ENCODE measurements around the gene CRIP3.
A peak's percentile ranks its signal among the peaks of the same experiment; 100 is the strongest.
"Not testable (repeated sequence)": the region's sequence is repeated elsewhere in the genome, so short reads cannot be mapped to it uniquely, and the experiment has no call there.

CRIP3 gene

DNA sequence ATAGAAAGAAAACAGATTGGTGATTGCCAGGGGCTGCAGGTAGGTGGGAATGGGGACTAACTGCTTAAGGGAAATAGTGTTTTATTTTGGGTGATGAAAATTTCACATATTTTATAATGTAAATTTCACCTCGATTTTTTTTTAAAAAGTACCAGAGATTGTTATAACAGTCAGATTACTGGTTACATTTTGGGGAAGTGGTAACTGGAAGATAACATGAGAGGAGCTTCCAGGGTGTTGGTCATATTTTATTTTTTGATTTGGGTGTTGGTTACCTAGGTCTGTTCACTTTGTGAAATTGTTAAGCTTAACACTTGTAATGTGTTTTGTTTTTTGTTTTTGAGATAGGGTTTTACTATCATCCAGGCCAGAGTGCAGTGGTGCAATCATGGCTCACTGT lies 17.2 kb upstream of the CRIP3 start:
- peaks cover 6% of the 10 kb centered on the region for H3K36me3 Mint-ChIP-seq (ENCODE audit: low read depth)
- H3K9me3 Mint-ChIP-seq = no peaks in the 10 kb centered on the region
- H3K27ac Mint-ChIP-seq = no peak overlapping the region
- no peak overlapping the region for H3K4me3 Mint-ChIP-seq
- H3K4me1 Mint-ChIP-seq (ENCODE audit: low read depth) = peaks cover 13% of the 10 kb centered on the region
- no peaks in the 10 kb centered on the region for H3K27me3 Mint-ChIP-seq
- intact Hi-C loops (cut with micrococcal nuclease) = no loop called here

- Mint-ChIP-seq H3K27ac (no peak overlapping the region), H3K4me1 (ENCODE audit: low read depth) (peaks cover 27% of the 10 kb centered on the region)
These were observed 9.4 kb upstream of the CRIP3 start for GRCh38 chr6:43318011-43318410.

DNA sequence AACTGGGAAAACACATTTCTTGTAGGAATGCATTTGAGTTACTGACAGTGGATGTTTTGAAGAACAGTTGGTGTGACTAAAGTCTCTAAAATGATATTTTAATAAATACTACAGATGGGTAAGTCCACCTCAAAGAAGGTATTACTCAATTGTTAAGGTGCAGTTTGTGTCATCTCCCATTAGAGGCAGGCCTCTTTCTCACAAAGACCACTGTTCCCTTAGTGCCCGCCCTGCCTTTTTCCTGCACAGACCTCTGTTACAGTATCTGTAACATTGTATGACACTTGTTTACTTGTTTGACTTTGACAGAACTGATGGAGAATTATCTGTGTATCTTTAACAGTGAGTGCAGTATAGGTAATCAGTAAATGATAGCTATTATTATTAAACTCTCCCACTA lies 5.2 kb upstream of the CRIP3 start:
- no peaks in the 10 kb centered on the region for H3K36me3 Mint-ChIP-seq (ENCODE audit: low read depth)
- H3K4me1 Mint-ChIP-seq (ENCODE audit: low read depth) = peaks cover 43% of the 10 kb centered on the region

More at GRCh38 chr6:43318011-43318410, 9.4 kb upstream of the CRIP3 start:
- H3K27me3 Mint-ChIP-seq = no peaks in the 10 kb centered on the region
- intact Hi-C loops (cut with micrococcal nuclease) = no loop called here
- no peak overlapping the region for H3K4me3 Mint-ChIP-seq
- H3K9me3 Mint-ChIP-seq = no peaks in the 10 kb centered on the region
- no peaks in the 10 kb centered on the region for H3K36me3 Mint-ChIP-seq (ENCODE audit: low read depth)

GRCh38 chr6:43311666-43312065 lies 3.0 kb upstream of the CRIP3 start:
- H3K9me3 Mint-ChIP-seq = no peaks in the 10 kb centered on the region
- H3K36me3 Mint-ChIP-seq (ENCODE audit: low read depth) = no peaks in the 10 kb centered on the region
- peaks cover 14% of the 10 kb centered on the region for H3K27me3 Mint-ChIP-seq
- no peak overlapping the region for H3K27ac Mint-ChIP-seq
- no peak overlapping the region for H3K4me3 Mint-ChIP-seq
- intact Hi-C loops (cut with micrococcal nuclease) = no loop called here
- peaks cover 48% of the 10 kb centered on the region for H3K4me1 Mint-ChIP-seq (ENCODE audit: low read depth)

More for the DNA sequence above, 5.2 kb upstream of the CRIP3 start:
- Mint-ChIP-seq H3K4me3 (no peak overlapping the region), H3K9me3 (no peaks in the 10 kb centered on the region), H3K27ac (no peak overlapping the region), H3K27me3 (peaks cover under 1% of the 10 kb centered on the region)
- intact Hi-C loops (cut with micrococcal nuclease) = no loop called here

- intact Hi-C loops (cut with micrococcal nuclease) = no loop called here
- peaks cover 43% of the 10 kb centered on the region for H3K4me1 Mint-ChIP-seq (ENCODE audit: low read depth)
- H3K27ac Mint-ChIP-seq = no peak overlapping the region
- no peaks in the 10 kb centered on the region for H3K9me3 Mint-ChIP-seq
- H3K4me3 Mint-ChIP-seq = no peak overlapping the region
- H3K36me3 Mint-ChIP-seq (ENCODE audit: low read depth) = no peaks in the 10 kb centered on the region
- H3K27me3 Mint-ChIP-seq = peaks cover 15% of the 10 kb centered on the region
These were observed 2.0 kb upstream of the CRIP3 start for GRCh38 chr6:43310624-43311023.

- peaks cover 43% of the 10 kb centered on the region for H3K4me1 Mint-ChIP-seq (ENCODE audit: low read depth)
- H3K36me3 Mint-ChIP-seq (ENCODE audit: low read depth) = no peaks in the 10 kb centered on the region
- no peak overlapping the region for H3K27ac Mint-ChIP-seq
- no peaks in the 10 kb centered on the region for H3K9me3 Mint-ChIP-seq
- H3K4me3 Mint-ChIP-seq = no peak overlapping the region
- peaks cover 15% of the 10 kb centered on the region for H3K27me3 Mint-ChIP-seq
- intact Hi-C loops (cut with micrococcal nuclease) = no loop called here
These were observed 1.5 kb upstream of the CRIP3 start for GRCh38 chr6:43310134-43310533.

GRCh38 chr6:43308990-43309477 lies 408 bp upstream of the CRIP3 start:
- H3K36me3 Mint-ChIP-seq (ENCODE audit: low read depth) = no peaks in the 10 kb centered on the region
- intact Hi-C loops (cut with micrococcal nuclease) = no loop called here
- H3K9me3 Mint-ChIP-seq = no peaks in the 10 kb centered on the region
- peak overlapping the region; percentile 69 for H3K4me3 Mint-ChIP-seq
- peaks cover 15% of the 10 kb centered on the region for H3K27me3 Mint-ChIP-seq
- H3K4me1 Mint-ChIP-seq (ENCODE audit: low read depth) = peaks cover 40% of the 10 kb centered on the region
- no peak overlapping the region for H3K27ac Mint-ChIP-seq

- intact Hi-C loops (cut with micrococcal nuclease) = no loop called here
- H3K27ac Mint-ChIP-seq = no peak overlapping the region
- H3K36me3 Mint-ChIP-seq (ENCODE audit: low read depth) = no peaks in the 10 kb centered on the region
- peaks cover 15% of the 10 kb centered on the region for H3K27me3 Mint-ChIP-seq
- no peaks in the 10 kb centered on the region for H3K9me3 Mint-ChIP-seq
- peaks cover 28% of the 10 kb centered on the region for H3K4me1 Mint-ChIP-seq (ENCODE audit: low read depth)
- H3K4me3 Mint-ChIP-seq = no peak overlapping the region
These were observed 1.1 kb downstream of the CRIP3 start for GRCh38 chr6:43307451-43308100.

DNA sequence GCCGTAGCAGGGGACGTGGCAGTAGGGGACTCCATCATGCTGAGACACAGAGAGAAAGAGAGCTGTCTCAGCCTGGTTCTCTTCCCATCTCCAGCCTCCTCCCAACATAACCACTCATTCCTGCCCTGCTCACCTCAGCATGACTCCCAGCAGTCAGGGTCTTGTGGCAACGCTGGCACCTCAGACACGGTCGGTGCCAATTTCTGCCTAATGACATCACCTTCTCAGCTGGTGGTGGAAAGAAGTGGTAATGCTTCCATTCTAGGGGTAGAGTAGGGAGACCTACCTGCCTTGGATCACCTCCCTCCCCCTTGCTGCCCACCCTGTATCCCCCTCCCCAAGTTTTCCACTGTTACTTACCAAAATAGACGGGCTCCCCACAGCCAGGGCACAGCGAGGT lies 2.5 kb downstream of the CRIP3 start:
- Mint-ChIP-seq H3K4me3 (no peak overlapping the region), H3K27ac (no peak overlapping the region), H3K27me3 (peaks cover 18% of the 10 kb centered on the region), H3K9me3 (no peaks in the 10 kb centered on the region), H3K36me3 (ENCODE audit: low read depth) (no peaks in the 10 kb centered on the region), H3K4me1 (ENCODE audit: low read depth) (peaks cover 18% of the 10 kb centered on the region)
- intact Hi-C loops (cut with micrococcal nuclease) = no loop called here

DNA sequence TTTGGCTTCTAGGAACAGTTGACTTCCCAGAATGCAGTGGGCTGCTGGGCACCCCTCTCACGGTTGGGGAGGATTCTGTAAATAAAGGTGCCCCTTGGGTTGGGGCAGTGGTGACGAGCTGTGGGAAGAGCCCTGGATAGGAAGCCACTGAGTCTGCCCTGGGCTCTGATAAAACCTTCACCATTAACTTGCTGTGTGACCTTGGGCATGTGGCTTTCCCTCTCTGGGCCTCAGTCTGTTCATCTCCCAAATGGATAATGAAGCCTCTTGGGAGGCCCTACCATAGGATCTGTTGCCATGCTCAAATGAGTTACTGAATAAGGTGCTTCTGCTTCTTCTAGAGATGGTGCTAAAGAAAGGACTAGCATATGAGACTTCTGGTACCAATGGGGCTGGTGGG lies 3.7 kb downstream of the CRIP3 start:
- Mint-ChIP-seq H3K36me3 (ENCODE audit: low read depth) (no peaks in the 10 kb centered on the region), H3K4me3 (no peak overlapping the region), H3K27ac (no peak overlapping the region), H3K27me3 (peaks cover 24% of the 10 kb centered on the region), H3K4me1 (ENCODE audit: low read depth) (peaks cover 18% of the 10 kb centered on the region), H3K9me3 (no peaks in the 10 kb centered on the region)
- intact Hi-C loops (cut with micrococcal nuclease) = no loop called here

GRCh38 chr6:43304361-43304760 lies 4.3 kb downstream of the CRIP3 start:
- H3K27me3 Mint-ChIP-seq = peaks cover 27% of the 10 kb centered on the region
- no peaks in the 10 kb centered on the region for H3K36me3 Mint-ChIP-seq (ENCODE audit: low read depth)
- peaks cover 20% of the 10 kb centered on the region for H3K4me1 Mint-ChIP-seq (ENCODE audit: low read depth)
- no peak overlapping the region for H3K27ac Mint-ChIP-seq
- no peak overlapping the region for H3K4me3 Mint-ChIP-seq
- no peaks in the 10 kb centered on the region for H3K9me3 Mint-ChIP-seq
- intact Hi-C loops (cut with micrococcal nuclease) = no loop called here

- peaks cover 30% of the 10 kb centered on the region for H3K27me3 Mint-ChIP-seq
- H3K9me3 Mint-ChIP-seq = no peaks in the 10 kb centered on the region
- intact Hi-C loops (cut with micrococcal nuclease) = no loop called here
- H3K4me1 Mint-ChIP-seq (ENCODE audit: low read depth) = peaks cover 18% of the 10 kb centered on the region
- no peaks in the 10 kb centered on the region for H3K36me3 Mint-ChIP-seq (ENCODE audit: low read depth)
- no peak overlapping the region for H3K4me3 Mint-ChIP-seq
- H3K27ac Mint-ChIP-seq = no peak overlapping the region
These were observed 4.8 kb downstream of the CRIP3 start for GRCh38 chr6:43303751-43304331.

- H3K4me3 Mint-ChIP-seq; intact Hi-C loops (cut with micrococcal nuclease); H3K4me1 Mint-ChIP-seq (ENCODE audit: low read depth); H3K27ac Mint-ChIP-seq; H3K9me3 Mint-ChIP-seq; H3K36me3 Mint-ChIP-seq (ENCODE audit: low read depth): not testable (repeated sequence)
- H3K27me3 Mint-ChIP-seq = peaks cover 24% of the 10 kb centered on the region
These were observed 5.6 kb downstream of the CRIP3 start for GRCh38 chr6:43303006-43303405.

GRCh38 chr6:43302126-43302525 lies 6.5 kb downstream of the CRIP3 start:
- Mint-ChIP-seq H3K27me3 (peaks cover 20% of the 10 kb centered on the region), H3K27ac (no peak overlapping the region), H3K36me3 (ENCODE audit: low read depth) (no peaks in the 10 kb centered on the region), H3K9me3 (no peaks in the 10 kb centered on the region), H3K4me3 (no peak overlapping the region), H3K4me1 (ENCODE audit: low read depth) (peaks cover 7% of the 10 kb centered on the region)
- intact Hi-C loops (cut with micrococcal nuclease) = no loop called here
